ENCODE results near the gene OR2A14.
"Not testable (repeated sequence)": the region's sequence is repeated elsewhere in the genome, so short reads cannot be mapped to it uniquely, and the experiment has no call there.

Gene OR2A14, protein sequence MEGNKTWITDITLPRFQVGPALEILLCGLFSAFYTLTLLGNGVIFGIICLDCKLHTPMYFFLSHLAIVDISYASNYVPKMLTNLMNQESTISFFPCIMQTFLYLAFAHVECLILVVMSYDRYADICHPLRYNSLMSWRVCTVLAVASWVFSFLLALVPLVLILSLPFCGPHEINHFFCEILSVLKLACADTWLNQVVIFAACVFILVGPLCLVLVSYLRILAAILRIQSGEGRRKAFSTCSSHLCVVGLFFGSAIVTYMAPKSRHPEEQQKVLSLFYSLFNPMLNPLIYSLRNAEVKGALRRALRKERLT

DNA sequence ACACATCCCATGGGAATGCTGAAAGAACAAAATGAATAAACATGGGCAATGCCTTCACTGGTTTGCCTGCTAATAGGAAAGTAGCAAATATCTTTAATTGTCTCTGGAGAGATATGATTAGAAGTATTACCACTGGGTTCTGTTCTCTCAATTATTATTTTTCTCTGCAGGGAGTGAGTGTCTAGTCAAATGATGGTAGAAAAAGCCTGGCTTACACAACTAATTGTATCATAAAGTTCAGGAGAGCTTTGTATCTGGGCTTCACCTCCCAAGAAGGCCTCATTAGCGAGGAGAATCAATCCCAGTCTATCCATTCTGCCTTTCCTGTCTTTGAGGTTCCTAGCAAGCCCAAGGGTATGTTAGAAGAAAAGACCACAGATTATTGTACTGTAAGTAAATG, at the start of gene OR2A14:
OR2A14 (plus strand) TSS at position 301 of the 400 bp plus-strand sequence. CDS start 5,937 bp downstream, outside the sequence.
- no peak for DNase-seq (ENCODE audit: low read depth in 2 of 2)

DNA sequence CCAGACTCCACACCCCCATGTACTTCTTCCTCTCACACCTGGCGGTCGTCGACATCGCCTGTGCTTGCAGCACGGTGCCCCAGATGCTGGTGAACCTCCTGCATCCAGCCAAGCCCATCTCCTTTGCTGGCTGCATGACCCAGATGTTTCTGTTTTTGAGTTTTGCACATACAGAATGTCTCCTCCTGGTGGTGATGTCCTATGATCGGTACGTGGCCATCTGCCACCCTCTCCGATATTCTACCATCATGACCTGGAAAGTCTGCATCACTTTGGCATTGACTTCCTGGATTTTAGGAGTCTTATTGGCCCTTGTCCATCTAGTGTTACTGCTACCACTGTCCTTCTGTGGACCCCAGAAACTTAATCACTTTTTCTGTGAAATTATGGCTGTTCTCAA, 48.6 kb upstream of the OR2A14 start:
- no peak for DNase-seq (ENCODE audit: low read depth in 2 of 2)

DNA sequence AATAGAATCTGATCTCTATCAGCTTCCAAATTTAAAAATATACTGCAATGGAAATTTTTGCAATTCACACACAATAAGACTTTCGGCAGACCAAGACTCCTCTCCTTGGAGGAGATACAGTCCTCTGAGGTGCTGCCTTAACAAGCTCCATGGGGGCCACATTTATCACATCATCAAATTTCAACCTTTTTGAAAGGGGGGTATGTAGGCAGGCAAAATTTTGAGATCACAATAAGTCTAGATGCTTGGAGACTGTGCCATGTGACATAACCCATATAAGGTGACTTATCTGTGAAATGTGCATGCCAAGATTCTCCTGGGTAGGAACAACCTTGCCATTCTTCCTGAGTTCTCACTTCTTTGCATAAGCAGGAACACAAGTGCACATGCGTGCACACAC, 37.0 kb upstream of the OR2A14 start, which contains the start of gene OR2A12:
OR2A12 (plus strand) TSS at position 301 of the 400 bp plus-strand sequence. CDS start 8,830 bp downstream, outside the sequence.
- DNase-seq (ENCODE audit: low read depth in 2 of 2): no peak

DNA sequence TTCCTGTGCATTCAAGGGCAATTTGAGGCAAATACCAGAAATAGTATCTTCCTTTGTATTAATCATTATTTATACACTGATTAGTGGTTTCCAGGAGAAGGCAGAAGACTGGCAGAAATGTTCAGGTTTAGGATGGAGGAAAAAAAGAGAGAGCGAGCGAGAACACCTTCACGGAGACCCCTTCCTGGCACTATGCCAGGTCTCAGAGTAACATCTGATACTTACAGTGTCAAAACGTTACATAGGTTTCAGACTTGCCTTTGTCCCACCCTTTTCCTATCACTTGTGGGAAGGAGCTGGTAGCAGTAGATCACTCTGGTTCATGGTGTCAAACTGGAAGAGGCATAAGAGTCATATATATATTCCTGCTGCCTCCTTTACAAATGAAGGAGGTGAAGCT, 36.2 kb upstream of the OR2A14 start:
- DNase-seq (ENCODE audit: low read depth in 2 of 2): no peak

DNA sequence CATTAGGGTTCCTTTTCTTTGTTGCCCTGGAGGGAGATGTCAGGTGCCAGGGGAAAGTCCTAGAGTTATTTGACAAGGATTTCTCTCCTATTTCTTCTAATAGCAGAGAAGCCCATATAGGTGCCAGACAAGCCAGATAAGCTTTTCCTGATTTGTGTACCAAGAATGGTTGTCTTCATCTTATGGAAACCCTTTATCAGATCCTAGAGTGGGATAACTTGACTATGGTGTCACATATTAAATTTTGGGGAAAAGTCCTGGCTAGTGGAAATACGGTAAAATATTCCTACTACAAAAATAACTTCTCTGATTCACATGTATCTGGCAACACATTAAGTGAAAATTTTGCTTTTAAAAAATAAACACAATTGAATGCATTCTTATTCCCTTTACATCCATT, 35.7 kb upstream of the OR2A14 start:
- no peak for DNase-seq (ENCODE audit: low read depth in 2 of 2)

DNA sequence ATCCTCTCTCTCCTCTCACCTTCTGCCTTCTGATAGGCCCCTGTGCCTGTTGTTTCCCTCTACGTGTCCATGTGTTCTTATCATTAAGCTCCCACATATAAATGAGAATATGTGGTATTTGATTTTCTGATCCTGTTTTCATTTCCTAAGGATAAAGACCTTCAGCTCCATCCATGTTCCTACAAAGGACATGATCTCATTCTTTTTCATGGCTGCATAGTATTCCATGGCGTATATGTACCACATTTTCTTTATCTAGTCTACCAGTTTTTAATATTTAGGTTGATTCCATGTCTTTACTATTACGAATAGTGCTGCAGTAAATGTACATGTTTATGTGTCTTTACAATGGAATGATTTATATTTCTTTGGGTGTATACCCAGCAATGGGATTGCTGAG, 32.3 kb upstream of the OR2A14 start:
- DNase-seq (ENCODE audit: low read depth in 2 of 2): no peak

DNA sequence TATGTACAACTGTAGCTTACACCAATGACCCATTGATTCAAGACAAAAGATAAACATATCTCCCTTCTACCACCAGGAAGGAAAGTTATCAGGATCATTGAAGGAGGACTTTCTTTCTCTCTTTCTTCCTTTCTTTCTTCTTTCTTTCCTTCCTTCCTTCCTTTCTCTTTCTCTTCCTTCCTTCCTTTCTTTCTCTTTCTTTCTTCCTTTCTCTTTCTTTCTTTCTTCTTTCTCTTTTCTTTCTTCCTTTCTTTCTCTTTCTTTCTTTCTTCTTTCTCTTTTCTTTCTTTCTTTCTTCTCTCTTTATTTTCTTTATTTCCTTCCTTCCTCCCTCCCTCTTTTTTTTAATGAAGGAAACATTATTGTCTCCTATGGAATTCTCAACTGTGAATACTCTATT, 24.2 kb upstream of the OR2A14 start:
- no peak for DNase-seq (ENCODE audit: low read depth in 2 of 2)

DNA sequence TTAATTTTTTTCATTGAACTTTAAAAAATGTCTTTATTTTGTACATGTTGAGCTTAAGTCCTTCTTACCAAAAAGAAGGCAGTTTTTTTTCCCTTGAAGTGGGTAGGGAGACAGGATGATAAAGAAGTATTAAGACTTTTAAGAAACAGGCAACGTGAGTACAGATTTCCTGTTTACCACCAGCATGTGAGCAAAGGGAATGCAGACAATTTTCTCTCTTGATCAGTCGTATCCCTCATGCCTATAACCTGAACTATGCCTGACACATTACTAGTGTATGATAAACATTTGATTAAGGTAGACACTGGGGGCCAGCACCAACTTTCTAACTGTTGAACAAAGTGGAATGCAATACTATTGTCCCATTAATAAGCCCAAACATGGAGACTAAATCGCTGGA, 22.4 kb upstream of the OR2A14 start:
- DNase-seq (ENCODE audit: low read depth in 2 of 2): no peak

DNA sequence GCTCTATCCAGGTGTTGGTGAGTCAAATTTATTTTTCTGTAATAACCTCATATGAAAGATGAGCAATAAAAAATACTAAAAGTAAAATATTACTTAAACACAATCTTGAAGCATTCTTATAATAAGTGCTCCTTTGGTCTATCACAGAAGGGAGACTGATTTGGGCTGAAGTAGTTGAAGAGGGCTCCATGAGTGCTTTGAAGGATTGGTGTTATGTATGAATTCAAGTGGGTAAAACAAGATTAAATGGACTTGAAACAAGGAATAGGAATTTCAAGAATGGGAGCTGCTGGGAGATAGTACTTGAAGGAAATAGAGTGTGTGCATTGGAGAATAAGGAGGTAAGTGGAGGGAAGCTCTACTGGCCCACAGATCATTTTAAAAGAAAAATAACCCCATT, 20.9 kb upstream of the OR2A14 start:
- no peak for DNase-seq (ENCODE audit: low read depth in 2 of 2)

DNA sequence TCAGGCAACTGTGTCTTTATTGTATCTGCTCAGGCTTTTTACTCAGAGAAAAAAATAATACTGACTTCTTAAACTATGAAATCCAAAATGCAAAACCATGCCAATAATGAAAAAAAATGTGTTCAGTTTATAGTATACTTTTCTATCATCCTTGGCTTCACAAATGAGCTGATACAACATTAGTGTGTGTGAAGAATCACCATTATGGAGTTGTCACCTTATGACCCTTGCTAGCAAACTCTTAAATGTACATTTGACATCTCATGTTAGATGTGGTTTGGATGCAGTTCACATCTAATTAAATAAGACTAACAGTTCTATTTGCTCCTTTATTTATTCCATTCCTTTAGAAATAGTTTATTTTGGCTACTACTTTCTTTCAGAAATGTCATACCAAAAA, 17.8 kb upstream of the OR2A14 start:
- DNase-seq (ENCODE audit: low read depth in 2 of 2): no peak

DNA sequence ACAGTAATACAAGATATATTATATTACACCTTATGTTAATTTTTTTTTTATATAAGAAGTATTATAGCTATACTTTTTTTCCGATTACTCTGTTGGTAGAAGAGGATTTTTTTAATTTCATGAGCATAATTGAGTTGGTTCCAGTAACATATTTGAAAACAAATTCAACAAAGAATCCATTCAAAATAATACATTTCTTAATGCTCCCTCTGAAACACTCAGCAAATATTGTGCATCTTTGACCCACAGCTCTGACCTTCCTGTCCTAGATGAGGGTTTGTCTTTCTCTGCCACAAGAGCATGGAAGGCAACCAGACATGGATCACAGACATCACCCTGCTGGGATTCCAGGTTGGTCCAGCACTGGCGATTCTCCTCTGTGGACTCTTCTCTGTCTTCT, 13.7 kb upstream of the OR2A14 start, which contains the start of gene OR2A2:
OR2A2 (plus strand) TSS at position 301 of the 400 bp plus-strand sequence; CDS start at position 301, 0 bp downstream.
- DNase-seq (ENCODE audit: low read depth in 2 of 2): no peak

DNA sequence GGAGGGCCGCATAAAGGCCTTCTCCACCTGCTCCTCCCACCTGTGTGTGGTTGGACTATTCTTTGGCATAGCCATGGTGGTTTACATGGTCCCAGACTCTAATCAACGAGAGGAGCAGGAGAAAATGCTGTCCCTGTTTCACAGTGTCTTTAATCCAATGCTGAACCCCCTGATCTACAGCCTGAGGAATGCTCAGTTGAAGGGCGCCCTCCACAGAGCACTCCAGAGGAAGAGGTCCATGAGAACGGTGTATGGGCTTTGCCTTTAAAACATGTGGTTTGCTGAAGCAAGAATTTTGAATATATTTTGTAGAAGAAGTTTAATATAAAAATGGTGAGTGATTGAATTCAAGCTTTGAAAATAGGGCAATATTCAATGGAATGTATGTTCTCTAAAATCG, 12.7 kb upstream of the OR2A14 start:
- DNase-seq (ENCODE audit: low read depth in 2 of 2): no peak

DNA sequence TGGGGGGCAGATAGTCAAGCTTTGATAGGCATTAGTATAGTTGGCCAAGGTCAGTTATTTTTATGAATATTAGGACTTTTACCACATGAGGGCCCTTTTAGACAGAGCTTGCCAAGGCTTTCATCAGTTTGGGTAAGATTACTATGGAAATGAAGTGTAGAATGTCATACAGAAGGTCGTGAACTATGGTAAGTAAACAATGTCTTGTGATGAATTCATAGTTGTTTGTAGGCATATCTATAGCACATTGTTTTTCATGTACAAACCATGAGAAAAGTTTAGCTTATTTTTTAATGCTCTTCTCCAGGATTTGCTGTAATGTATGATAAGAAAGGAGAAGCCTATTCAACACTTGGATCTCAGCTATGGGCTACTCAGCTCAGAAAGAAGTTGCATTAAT, 9.3 kb upstream of the OR2A14 start:
- DNase-seq (ENCODE audit: low read depth in 2 of 2): no peak

DNA sequence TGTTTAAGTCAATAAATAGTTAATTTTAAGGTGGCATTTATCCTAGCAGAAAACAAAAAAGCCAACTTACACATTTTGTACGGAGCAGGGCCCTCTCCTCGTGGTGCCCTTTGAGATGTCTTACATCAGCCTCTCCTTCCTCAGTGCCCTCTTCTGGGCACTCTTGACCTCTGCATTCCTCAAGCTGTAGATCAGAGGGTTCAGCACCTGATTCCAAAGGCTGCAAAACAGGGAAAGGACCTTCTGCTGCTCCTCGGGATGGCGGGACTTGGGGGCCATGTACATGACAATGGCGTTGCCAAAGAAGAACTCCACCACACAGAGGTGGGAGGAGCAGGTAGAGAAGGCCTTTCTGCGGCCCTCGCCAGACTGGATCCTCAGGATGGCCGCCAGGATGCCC, 4.6 kb upstream of the OR2A14 start:
- no peak for DNase-seq (ENCODE audit: low read depth in 2 of 2)

DNA sequence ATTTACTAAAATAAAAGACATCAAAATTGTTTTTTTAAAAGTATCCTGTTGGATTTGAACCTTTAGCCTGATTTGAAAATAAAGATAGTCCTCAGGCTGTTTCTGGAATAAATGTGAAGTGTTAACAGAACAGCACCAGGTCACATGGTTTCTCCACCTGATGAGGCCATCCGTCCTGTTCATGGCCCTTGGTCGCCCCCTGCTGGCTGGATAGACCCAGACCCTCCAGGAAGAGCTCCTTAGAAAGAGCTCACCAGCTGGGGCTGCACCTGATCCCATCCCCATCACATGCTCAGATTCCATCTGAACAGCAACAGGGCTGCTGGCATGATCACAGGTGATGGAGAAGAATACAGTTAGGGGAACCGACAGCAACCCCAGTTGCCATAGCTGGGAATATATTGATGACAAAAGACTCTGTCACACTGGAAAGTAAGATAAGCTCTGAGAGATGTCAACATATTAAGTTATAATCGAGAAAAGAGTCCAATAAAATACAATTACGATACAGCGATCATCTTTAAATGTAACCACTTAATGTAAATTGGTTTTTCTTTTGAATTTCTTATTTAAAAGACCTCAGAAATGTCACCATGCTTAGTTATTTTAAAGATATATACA, 4.8 kb downstream of the OR2A14 start:
- DNase-seq (ENCODE audit: low read depth in 2 of 2): peak; percentile 85 to 94

DNA sequence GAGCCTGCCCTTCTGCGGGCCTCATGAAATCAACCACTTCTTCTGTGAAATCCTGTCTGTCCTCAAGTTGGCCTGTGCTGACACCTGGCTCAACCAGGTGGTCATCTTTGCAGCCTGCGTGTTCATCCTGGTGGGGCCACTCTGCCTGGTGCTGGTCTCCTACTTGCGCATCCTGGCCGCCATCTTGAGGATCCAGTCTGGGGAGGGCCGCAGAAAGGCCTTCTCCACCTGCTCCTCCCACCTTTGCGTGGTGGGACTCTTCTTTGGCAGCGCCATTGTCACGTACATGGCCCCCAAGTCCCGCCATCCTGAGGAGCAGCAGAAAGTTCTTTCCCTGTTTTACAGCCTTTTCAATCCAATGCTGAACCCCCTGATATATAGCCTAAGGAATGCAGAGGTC, 6.6 kb downstream of the OR2A14 start:
- DNase-seq (ENCODE audit: low read depth in 2 of 2): not testable (repeated sequence)

DNA sequence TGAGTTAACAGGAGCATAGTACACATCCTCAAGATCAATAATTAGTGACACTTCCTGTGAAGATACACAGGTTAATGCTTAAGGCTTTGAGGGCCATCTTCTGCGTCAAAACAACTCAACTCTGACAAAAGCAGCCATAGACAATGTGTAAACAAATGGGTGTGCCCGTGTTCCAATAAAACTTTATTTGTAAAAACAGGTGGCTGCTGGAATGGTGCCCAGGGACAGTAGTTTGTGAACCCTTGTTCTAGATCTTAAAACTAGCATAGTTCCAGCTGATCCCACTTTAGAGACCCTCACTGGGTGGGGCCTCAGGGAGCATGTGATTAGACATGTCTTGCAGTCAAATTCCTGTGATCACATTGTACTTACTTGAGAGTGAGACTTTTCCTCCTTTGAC, 7.8 kb downstream of the OR2A14 start:
- DNase-seq (ENCODE audit: low read depth in 2 of 2): no peak

DNA sequence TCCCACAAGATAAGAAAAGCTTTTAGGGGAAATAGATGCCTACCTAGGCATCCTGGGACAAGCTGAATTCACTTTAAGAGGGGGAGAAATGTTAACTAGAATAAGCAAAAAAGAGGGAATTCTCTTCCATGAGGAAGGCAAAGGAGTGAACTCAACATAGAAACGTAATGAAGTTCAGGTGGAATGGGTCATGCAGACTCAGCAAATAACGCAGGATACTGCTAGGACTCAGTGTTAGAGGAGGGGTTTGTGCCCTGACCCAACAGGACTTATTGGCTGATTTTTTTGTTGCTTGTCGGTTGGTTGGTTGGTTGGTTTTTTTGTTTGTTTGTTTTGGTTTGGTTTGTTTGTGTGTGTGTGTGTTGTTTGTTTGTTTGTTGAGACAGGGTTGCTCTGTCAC, 9.3 kb downstream of the OR2A14 start:
- DNase-seq (ENCODE audit: low read depth in 2 of 2): no peak

DNA sequence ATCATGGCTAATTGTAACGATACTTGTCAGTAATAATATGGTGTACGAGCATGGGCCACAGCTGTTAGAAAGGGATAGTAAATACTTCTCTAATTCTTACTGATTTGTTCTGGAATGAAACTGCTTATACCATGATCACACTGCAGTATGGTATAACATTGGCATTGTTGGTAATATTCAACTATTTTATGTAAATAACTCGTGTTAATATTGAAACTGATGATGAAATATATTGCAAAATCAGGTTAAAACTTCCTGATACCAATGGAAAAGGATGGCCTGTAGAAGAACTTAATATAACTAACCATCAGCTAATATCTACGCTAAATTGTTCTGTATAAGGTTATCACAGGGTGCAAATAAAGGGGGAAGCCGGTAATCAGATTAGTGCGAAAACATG, 10.3 kb downstream of the OR2A14 start:
- no peak for DNase-seq (ENCODE audit: low read depth in 2 of 2)

DNA sequence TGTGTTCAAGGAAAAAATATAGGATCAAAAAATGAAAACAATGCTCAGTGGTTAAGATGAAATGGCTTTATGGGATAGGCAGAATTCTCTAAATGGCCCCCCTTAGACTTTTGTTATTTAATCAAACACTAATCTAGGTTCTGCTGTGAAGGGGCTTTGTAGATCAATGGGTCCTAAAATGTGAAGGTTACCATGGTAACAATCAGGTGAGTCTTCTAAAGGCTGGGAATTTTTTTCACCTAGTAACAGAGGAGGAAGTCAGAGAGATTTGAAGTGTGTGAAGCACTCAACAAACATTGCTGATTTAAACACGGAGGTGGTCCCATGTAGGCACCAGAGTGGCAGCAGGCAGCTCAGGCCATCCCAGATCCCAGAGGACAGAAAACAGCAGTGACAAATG, 11.1 kb downstream of the OR2A14 start:
- DNase-seq (ENCODE audit: low read depth in 2 of 2): no peak

DNA sequence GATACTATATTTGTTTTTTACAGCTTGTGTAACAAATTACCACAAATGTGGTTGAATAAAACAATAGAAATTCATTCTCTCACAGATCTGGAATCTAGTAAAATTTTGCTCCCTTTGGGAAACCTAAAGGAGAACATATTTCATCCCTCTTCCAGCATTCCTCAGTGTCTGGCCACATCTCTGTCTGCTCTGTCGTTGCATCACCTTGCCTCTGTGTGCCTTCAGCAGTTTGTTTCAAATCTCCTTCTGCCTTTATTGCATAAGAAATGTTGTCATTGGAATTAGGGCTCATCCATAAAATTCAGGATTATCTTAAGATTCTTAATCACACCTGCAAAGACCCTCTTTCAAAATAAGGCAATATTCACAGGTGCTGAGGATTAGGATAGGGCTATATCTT, 14.5 kb downstream of the OR2A14 start:
- no peak for DNase-seq (ENCODE audit: low read depth in 2 of 2)

DNA sequence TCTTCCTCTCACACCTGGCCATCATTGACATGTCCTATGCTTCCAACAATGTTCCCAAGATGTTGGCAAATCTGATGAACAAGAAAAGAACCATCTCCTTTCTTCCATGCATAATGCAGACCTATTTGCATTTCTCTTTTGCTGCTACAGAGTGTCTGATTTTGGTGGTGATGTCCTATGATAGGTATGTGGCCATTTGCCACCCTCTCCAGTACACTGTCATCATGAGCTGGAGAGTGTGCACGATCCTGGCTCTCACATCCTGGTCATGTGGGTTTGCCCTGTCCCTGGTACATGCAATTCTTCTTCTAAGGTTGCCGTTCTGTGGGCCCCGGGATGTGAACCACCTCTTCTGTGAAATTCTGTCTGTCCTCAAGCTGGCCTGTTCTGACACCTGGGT, 19.2 kb downstream of the OR2A14 start:
- DNase-seq (ENCODE audit: low read depth in 2 of 2): no peak

DNA sequence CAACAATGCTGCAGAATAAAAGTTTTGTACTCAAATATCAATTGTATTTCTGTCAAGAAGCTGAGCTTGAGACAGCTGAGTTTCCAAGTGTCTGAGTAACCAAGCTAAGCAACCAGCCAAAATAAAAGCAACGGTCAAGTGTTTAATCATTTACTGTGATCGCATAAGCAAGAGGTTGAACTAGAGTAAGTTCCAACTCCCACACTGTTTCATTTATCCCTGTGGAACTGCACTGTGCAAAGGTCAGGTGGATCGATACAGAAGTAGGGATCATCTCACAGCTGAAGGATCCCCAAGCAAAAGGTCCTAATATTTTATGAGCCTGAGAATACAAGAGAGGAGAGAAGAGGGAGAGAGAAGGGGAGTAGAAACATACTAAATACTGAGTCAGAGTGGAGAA, 21.4 kb downstream of the OR2A14 start:
- no peak for DNase-seq (ENCODE audit: low read depth in 2 of 2)
